HCT116 (cell line): Measurements from ENCODE around the gene EMILIN2.

Source experiments
- EZH2phosphoT487 ChIP-seq: fragments of 200-600 bp; IDR thresholded peaks from 2 replicates; pipeline ENCODE4 v1.6.1; 2018; ENCODE audit warnings: antibody characterized with exemption, borderline replicate concordance
- POLR2A ChIP-seq: IDR thresholded peaks from 2 replicates; pipeline ENCODE4 v1.7.0; 2011; ENCODE audit warnings: borderline replicate concordance; ENCODE audit not compliant: insufficient read depth, insufficient read length; ENCODE audit errors: extremely low read depth
- RAD21 ChIP-seq: IDR thresholded peaks from 2 replicates; pipeline ENCODE4 v1.6.1; 2012; ENCODE audit warnings: low read depth, mild to moderate bottlenecking
- SP1 ChIP-seq: IDR thresholded peaks from 2 replicates; pipeline ENCODE4 v1.6.1; 2012; ENCODE audit warnings: low read depth
- SRF ChIP-seq: IDR thresholded peaks from 2 replicates; pipeline ENCODE4 v1.6.1; 2012; ENCODE audit warnings: low read depth
- ZFX ChIP-seq: fragments of 450-650 bp; IDR thresholded peaks from 2 replicates; pipeline ENCODE4 v1.6.1; 2017
- ZNF274 ChIP-seq: fragments of 200-500 bp; sonication (Bioruptor generic); IDR thresholded peaks from 2 replicates; pipeline ENCODE4 v1.6.1; 2014; ENCODE audit warnings: mild to moderate bottlenecking, low read depth, low read length, inconsistent platforms
- TF ChIP-seq, protein P1 (sequence below): IDR thresholded peaks from 2 replicates; pipeline ENCODE4 v1.6.1; 2012; ENCODE audit warnings: low read depth
- TF ChIP-seq, protein P2 (sequence below), 3 experiments: fragments of 200-600 bp in 1 of 3; sonication (generic) in 1 of 3; IDR thresholded peaks in 2 of 3; conservative IDR thresholded peaks in 1 of 3; 2 replicates each; pipeline ENCODE4 v1.5.1; 2012 to 2017; ENCODE audit warnings: low read depth in 2 of 3, low read length in 2 of 3, antibody characterized with exemption in 1 of 3, borderline replicate concordance in 1 of 3, control low read depth in 1 of 3, mild to moderate bottlenecking in 1 of 3, mixed read lengths in 1 of 3, mixed run types in 1 of 3, moderate library complexity in 1 of 3; ENCODE audit not compliant: insufficient read depth in 1 of 3

DNA sequence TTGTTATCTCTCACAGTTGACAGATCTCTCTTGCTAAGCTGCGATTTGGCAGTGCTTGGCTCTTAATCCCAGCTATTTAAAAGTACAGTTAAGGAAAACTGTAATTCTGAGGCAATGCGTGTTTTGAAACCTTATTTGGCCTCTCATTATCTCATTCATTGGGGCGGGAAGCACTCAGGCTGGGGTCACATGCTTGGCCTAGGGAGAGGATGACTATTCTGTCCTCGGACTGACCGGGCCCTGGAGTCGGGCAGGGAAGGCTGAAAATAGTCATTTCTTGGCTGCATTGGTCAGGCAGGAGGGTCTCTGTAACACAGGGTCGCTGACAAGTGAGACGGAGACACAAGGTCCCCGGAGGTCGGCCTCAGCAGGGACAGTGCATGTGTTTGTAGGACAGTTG is 20.2 kb upstream of the EMILIN2 start:
- TF ChIP-seq, protein P1, sequence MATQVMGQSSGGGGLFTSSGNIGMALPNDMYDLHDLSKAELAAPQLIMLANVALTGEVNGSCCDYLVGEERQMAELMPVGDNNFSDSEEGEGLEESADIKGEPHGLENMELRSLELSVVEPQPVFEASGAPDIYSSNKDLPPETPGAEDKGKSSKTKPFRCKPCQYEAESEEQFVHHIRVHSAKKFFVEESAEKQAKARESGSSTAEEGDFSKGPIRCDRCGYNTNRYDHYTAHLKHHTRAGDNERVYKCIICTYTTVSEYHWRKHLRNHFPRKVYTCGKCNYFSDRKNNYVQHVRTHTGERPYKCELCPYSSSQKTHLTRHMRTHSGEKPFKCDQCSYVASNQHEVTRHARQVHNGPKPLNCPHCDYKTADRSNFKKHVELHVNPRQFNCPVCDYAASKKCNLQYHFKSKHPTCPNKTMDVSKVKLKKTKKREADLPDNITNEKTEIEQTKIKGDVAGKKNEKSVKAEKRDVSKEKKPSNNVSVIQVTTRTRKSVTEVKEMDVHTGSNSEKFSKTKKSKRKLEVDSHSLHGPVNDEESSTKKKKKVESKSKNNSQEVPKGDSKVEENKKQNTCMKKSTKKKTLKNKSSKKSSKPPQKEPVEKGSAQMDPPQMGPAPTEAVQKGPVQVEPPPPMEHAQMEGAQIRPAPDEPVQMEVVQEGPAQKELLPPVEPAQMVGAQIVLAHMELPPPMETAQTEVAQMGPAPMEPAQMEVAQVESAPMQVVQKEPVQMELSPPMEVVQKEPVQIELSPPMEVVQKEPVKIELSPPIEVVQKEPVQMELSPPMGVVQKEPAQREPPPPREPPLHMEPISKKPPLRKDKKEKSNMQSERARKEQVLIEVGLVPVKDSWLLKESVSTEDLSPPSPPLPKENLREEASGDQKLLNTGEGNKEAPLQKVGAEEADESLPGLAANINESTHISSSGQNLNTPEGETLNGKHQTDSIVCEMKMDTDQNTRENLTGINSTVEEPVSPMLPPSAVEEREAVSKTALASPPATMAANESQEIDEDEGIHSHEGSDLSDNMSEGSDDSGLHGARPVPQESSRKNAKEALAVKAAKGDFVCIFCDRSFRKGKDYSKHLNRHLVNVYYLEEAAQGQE: no peak
- TF ChIP-seq, protein P2, sequence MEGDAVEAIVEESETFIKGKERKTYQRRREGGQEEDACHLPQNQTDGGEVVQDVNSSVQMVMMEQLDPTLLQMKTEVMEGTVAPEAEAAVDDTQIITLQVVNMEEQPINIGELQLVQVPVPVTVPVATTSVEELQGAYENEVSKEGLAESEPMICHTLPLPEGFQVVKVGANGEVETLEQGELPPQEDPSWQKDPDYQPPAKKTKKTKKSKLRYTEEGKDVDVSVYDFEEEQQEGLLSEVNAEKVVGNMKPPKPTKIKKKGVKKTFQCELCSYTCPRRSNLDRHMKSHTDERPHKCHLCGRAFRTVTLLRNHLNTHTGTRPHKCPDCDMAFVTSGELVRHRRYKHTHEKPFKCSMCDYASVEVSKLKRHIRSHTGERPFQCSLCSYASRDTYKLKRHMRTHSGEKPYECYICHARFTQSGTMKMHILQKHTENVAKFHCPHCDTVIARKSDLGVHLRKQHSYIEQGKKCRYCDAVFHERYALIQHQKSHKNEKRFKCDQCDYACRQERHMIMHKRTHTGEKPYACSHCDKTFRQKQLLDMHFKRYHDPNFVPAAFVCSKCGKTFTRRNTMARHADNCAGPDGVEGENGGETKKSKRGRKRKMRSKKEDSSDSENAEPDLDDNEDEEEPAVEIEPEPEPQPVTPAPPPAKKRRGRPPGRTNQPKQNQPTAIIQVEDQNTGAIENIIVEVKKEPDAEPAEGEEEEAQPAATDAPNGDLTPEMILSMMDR (IDR thresholded peaks at IDR 0.05 in 2 of 3, conservative IDR thresholded peaks at IDR 0.05 in 1 of 3; ENCODE audit: borderline replicate concordance in 1 of 3, insufficient read depth in 1 of 3, low read depth in 2 of 3, low read length in 2 of 3): no peak
- TF ChIP-seq ZNF274: no peak
- no peak for TF ChIP-seq ZFX
- TF ChIP-seq EZH2phosphoT487: no peak
- TF ChIP-seq SRF: no peak
- TF ChIP-seq RAD21: no peak
- no peak for TF ChIP-seq SP1
- TF ChIP-seq POLR2A: no peak
